NCI-H1436 treated with DMSO at 0.1 percent for 48 hours (cell line): ENCODE measurements around the gene EFCAB5.
"Not testable (repeated sequence)": the region's sequence is repeated elsewhere in the genome, so short reads cannot be mapped to it uniquely, and the experiment has no call there.

ENCODE experiments used
- DNase-seq: peaks from one replicate; lab custom pipeline; 2025; lab: John Stamatoyannopoulos, UW

EFCAB5 gene

DNA sequence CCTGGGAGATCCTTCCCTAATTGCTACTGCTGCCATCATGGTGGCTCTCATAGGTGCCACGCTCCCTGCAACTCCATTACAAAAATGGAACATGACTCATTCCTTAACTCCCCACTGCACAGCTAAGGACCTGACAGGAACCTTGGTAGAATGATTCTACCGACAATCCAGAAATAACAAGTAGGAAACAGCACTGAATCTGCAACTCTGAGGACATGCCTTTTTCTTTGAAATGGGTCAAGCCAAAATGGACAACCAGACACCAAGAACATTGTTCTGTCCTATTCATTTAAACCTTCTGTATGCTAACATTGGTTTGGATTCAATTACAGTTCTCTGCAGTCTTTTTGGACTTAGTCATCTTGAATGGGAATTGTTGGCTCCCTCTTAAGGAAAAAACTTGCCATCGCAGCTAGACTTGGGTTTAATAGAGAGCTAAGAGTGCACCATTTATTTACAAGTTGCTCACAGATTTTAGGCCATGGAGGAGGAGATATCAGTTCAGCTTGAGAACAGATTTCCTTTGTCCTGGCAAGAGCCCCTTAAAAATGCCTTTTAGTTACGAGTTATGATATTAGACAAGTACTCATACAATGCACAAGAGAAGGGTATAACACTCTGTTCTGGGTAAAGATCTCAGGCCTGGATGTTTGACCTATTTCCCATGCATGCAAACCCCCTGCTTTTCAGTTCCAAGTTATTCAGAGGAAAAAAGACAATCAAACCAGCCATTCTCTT lies 154.2 kb downstream of the EFCAB5 start:
- no peak for DNase-seq

- DNase-seq = no peak
Observed at GRCh38 chr17:30101686-30102390, 160.4 kb downstream of the EFCAB5 start.

DNA sequence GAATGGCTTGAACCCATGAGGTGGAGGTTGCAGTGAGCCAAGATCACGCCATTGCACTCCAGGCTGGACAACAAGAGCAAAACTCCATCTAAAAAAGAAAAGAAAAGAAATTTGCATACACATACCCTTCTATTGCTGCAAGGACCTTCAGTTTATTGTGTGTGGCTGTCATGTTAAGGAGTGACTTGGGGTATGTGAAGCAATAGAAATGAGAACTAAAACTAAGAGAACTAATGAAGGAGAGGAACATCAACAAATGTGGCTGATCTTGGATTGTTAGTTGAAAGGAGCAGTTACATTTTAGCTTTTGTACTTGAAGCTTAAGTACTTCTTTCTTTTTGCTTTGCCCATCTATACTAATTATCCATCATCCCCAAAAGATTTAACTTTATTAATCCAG lies 162.5 kb downstream of the EFCAB5 start:
- no peak for DNase-seq

- DNase-seq = peak; percentile 85
Observed at GRCh38 chr17:30104575-30105339, 163.3 kb downstream of the EFCAB5 start.

GRCh38 chr17:30112794-30113193 lies 171.4 kb downstream of the EFCAB5 start:
- DNase-seq = no peak

- DNase-seq = no peak
Observed at GRCh38 chr17:30113213-30113612, 171.8 kb downstream of the EFCAB5 start.

- DNase-seq = no peak
Observed at GRCh38 chr17:30116345-30116660, 174.9 kb downstream of the EFCAB5 start.

DNA sequence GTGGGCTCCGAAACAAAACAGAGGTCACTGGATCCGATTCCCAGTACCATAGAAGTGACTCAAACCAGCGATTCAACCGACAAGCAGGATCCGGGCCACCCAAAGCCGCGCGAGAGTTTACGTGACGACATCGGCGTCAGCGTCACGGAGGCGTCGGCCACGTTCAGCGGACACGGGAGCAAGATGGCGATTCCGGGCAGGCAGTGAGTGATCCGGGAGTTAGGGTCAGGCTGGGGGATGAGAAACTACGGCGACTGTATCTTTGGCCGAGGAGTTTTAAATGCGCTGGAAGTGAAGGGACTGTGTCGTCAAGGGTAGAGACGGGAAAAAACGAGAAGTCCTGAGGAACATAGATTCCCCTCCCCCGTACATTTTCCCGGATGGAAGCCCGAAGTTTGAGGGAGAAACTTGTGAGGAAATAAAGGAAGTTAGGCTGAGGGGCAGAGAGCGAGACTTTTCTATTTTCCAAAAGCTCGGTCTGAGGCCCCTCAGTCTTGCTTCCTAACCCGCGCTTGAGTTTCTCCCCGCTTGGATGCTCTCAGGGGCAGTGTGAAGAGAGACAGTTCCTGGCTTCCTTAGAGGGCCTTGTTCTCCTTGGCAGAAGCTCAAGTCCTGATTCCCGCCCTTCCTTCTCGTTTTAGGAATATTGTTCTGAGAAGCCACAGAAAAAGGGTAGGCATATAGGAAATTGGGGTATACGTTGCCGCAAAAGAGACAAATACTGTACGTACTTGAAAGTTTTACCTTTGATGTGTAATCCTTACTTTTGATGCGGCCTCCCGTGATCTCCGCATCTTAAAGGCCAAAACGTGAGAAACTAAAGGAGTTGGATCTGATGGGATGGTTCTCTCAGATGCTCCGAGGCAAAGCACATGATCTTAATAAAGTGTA lies 175.5 kb downstream of the EFCAB5 start, which contains the start of gene NSRP1:
TSS of gene NSRP1 (plus strand) at position 156 of the 891 bp plus-strand sequence. CDS start at position 184, 28 bp downstream.
- DNase-seq = peak; percentile 81

GRCh38 chr17:30117675-30118081 lies 176.2 kb downstream of the EFCAB5 start:
- DNase-seq = no peak

GRCh38 chr17:30118635-30119034 lies 177.2 kb downstream of the EFCAB5 start:
- not testable (repeated sequence) for DNase-seq

DNA sequence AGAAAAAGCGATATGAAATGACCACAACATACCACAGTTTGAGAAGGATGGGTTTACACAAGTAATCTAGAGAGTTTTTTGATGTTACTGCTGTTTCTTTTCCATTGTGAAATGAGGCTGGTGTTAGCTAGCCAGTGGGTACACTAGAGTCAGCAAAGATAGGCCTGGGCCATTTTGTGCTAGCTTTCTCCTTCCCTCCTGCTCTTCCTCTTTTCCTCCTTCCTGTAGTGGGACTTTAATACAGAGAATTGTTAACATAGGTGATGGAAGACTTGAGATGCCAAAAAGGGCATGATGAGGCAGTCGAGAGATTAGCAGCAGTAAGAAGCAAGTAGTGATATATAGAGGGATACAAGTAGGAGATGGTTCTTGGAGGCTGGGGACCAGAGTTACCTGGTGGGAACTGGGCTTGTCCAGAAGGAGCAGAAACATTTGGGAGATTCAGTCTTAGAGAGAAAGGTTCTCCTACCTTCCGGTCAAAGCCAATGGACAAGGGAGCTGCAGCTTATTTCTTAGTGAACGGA lies 182.9 kb downstream of the EFCAB5 start:
- no peak for DNase-seq

- DNase-seq = no peak
Observed at GRCh38 chr17:30130121-30130520, 188.7 kb downstream of the EFCAB5 start.

DNA sequence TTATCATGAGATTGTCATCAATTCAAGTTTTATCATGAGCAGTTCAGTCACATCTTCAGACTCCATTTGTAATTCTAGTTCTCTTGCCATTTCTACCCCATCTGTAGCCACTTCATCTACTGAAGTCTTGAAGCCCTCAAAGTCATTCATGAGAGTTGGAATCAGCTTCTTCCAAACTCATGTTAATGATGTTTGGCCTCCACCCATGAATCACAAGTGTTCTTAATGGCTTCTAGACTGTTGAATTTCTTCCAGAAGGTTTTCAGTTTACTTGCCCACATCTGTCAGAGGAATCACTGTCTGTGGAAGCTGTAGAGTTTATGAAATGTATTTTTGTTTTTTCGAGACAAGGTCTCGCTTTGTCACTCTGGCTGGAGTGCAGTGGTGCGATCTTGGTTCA lies 191.2 kb downstream of the EFCAB5 start:
- no peak for DNase-seq

- DNase-seq = no peak
Observed at GRCh38 chr17:30133197-30133596, 191.8 kb downstream of the EFCAB5 start.

- DNase-seq = no peak
Observed at GRCh38 chr17:30134551-30134950, 193.1 kb downstream of the EFCAB5 start.

- no peak for DNase-seq
Observed at GRCh38 chr17:30137158-30137557, 195.7 kb downstream of the EFCAB5 start.

DNA sequence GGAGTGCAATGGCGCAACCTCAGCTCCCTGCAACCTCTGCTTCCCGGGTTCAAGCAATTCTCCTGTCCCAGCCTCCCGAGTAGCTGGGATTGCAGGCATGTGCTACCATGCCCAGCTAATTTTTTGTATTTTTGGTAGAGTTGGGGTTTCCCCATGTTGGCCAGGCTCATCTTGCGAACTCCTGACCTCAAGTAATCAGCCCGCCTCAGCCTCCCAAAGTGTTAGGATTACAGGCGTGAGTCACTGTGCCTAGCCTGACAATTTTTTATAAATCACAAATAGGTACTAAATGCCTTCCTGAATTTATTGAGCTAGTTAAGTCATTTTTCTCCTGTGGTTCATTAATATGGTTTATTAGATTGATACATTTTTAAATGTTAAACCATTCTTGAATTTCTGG lies 206.4 kb downstream of the EFCAB5 start:
- DNase-seq = not testable (repeated sequence)

DNA sequence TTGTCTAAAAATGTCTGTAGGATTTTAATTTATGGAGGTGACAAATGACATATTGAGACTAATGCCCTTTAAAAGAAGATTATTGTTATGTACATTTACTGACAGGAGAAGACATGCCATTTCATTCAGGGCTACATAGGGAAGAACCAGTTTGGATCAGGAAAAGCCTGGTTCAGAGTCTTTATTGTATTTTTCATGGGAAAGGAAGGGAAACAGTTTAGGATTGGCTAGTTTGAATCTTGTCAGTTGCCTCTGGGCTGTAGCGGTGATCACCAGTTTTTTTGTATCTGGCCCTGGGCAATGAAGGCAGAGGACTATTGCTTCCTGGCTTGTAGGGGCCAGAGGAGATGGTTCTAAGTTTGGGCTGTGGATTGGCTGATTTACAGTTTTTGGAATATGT lies 206.9 kb downstream of the EFCAB5 start:
- DNase-seq = no peak

DNA sequence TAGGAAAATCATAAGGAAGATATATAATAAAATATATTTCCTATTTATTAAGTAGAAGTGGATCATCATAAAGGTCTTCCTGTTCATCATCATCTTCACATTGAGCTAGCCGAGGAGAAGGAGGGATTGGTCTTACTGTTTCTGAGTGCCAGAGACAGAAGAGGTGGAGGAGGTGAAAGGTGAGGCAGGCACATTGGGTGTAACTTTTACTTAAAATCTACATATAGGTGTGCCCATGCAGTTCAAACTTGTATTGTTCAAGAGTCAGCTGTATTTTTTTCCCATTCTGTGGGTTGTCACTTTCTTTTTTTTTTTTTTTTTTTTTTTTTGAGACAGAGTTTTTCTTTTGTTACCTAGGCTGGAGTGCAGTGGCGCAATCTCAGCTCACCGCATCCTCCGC lies 210.0 kb downstream of the EFCAB5 start:
- DNase-seq = no peak

DNA sequence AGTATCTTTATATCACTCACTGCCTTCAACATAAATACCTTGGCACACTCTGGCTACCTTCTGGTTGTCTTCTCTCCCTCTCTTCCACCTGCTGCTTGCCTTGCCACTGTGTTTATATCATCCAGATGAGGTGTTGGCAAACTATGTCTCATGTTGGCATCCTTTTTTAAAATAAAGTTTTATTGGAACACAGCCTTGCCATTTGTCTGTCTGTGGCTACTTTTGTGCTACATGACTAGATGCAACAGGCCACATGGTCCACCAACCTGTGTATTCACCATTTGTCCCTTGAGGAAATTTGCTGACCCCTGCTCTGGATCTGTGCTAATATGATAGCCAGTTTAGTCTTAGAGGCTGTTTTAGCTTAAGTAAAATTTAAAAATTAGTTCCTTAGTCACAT lies 212.0 kb downstream of the EFCAB5 start:
- no peak for DNase-seq

GRCh38 chr17:30155389-30155788 lies 214.0 kb downstream of the EFCAB5 start:
- DNase-seq = no peak
